ENCODE results near the gene CEP112.

- TF ChIP-seq EZH2phosphoT487 (conservative IDR thresholded peaks at IDR 0.05; ENCODE audit: low read length) (no peak), CTCF (IDR thresholded peaks at IDR 0.05; ENCODE audit: insufficient read depth, low read length, poor library complexity, severe bottlenecking) (no peak)
Measured at GRCh38 chr17:65657251-65657828, 534.6 kb downstream of the CEP112 start.

Measured in SU-DHL-6 (cell line).